Liver (tissue), 2 donors: Measurements from ENCODE around the gene TAAR9.

ENCODE experiments used
- EGR1 ChIP-seq, 2 donors: IDR thresholded peaks; 2 replicates each; pipeline ENCODE4 v1.6.1; 2016 to 2018; ENCODE audit warnings: antibody characterized with exemption in 2 of 2, low read depth in 2 of 2
- HNF4G ChIP-seq: IDR thresholded peaks from 2 replicates; pipeline ENCODE4 v1.6.1; 2016; ENCODE audit warnings: antibody characterized with exemption
- donor health status: healthy.

- TF ChIP-seq HNF4G (no peak), EGR1 (IDR thresholded peaks at IDR 0.05; ENCODE audit: low read depth in 2 of 2) (no peak)
These were observed 46.8 kb upstream of the TAAR9 start for GRCh38 chr6:132491303-132491702.
